NCI-H1417 treated with DMSO at 0.1 percent for 48 hours (cell line): ENCODE data around the gene DNAJC19.
A peak's percentile ranks its signal among the peaks of the same experiment; 100 is the strongest.
"Not testable (repeated sequence)": the region's sequence is repeated elsewhere in the genome, so short reads cannot be mapped to it uniquely, and the experiment has no call there.

Experiments used
- DNase-seq: peaks from one replicate; lab custom pipeline; 2025; lab: John Stamatoyannopoulos, UW

DNAJC19 gene

GRCh38 chr3:180989291-180990163, at the start of gene DNAJC19:
TSS of gene DNAJC19 (minus strand) at chr3:180989736. CDS start at chr3:180989602, 134 bp downstream.
- peak; percentile 100 for DNase-seq

GRCh38 chr3:181030948-181031347, 41.4 kb upstream of the DNAJC19 start:
- no peak for DNase-seq

- DNase-seq = no peak
These were observed 35.7 kb upstream of the DNAJC19 start for GRCh38 chr3:181025204-181025603.

- DNase-seq = no peak
These were observed 28.2 kb upstream of the DNAJC19 start for GRCh38 chr3:181017690-181018089.

- no peak for DNase-seq
These were observed 19.7 kb upstream of the DNAJC19 start for GRCh38 chr3:181009225-181009624.

GRCh38 chr3:181008796-181009195, 19.3 kb upstream of the DNAJC19 start:
- DNase-seq = no peak

- DNase-seq = no peak
These were observed 17.7 kb upstream of the DNAJC19 start for GRCh38 chr3:181007262-181007661.

GRCh38 chr3:181006541-181006940, 17.0 kb upstream of the DNAJC19 start:
- DNase-seq = no peak

- not testable (repeated sequence) for DNase-seq
These were observed 13.9 kb upstream of the DNAJC19 start for GRCh38 chr3:181003469-181003868.

GRCh38 chr3:181002331-181002730, 12.8 kb upstream of the DNAJC19 start:
- not testable (repeated sequence) for DNase-seq

GRCh38 chr3:180996415-180996932, 6.9 kb upstream of the DNAJC19 start:
- DNase-seq = no peak

GRCh38 chr3:180990505-180990904, 969 bp upstream of the DNAJC19 start:
- no peak for DNase-seq

GRCh38 chr3:180987344-180987743, 2.2 kb downstream of the DNAJC19 start:
- DNase-seq = no peak

- DNase-seq = not testable (repeated sequence)
These were observed 3.2 kb downstream of the DNAJC19 start for GRCh38 chr3:180986366-180986765.

GRCh38 chr3:180983136-180983535, 6.4 kb downstream of the DNAJC19 start:
- DNase-seq = no peak

GRCh38 chr3:180981912-180982311, 7.6 kb downstream of the DNAJC19 start:
- DNase-seq = no peak

GRCh38 chr3:180980611-180981010, 8.9 kb downstream of the DNAJC19 start:
- no peak for DNase-seq

GRCh38 chr3:180979961-180980360, 9.6 kb downstream of the DNAJC19 start:
- no peak for DNase-seq

GRCh38 chr3:180977498-180977897, 12.0 kb downstream of the DNAJC19 start:
- no peak for DNase-seq

- no peak for DNase-seq
These were observed 15.2 kb downstream of the DNAJC19 start for GRCh38 chr3:180974286-180974685.

GRCh38 chr3:180973543-180973942, 16.0 kb downstream of the DNAJC19 start:
- DNase-seq = no peak

- no peak for DNase-seq
These were observed 18.6 kb downstream of the DNAJC19 start for GRCh38 chr3:180970931-180971330.

- DNase-seq = no peak
These were observed 27.0 kb downstream of the DNAJC19 start for GRCh38 chr3:180962530-180962929.

GRCh38 chr3:180961552-180961951, 28.0 kb downstream of the DNAJC19 start:
- DNase-seq = no peak
